H9 (cell line): ENCODE data around the gene IFFO2. TPM values are rescaled to one million over a fixed set of nuclear protein-coding genes. Genes with fewer than 3 reads are reported as not detected.
A peak's percentile ranks its signal among the peaks of the same experiment; 100 is the strongest.

Experiments used
- DNase-seq: peaks from one replicate; pipeline ENCODE4 v3.0.0-alpha.2; 2017
- H2AFZ ChIP-seq: one replicate; pipeline ENCODE4 v1.6.1; 2013; ENCODE audit warnings: mild to moderate bottlenecking, low read length, control low read depth, moderate library complexity
- H2AK5ac ChIP-seq: 2 replicates; pipeline ENCODE4 v1.6.1; 2013; ENCODE audit warnings: low read length, control low read depth, mixed read lengths; ENCODE audit not compliant: insufficient read length
- H2BK120ac ChIP-seq: one replicate; pipeline ENCODE4 v1.6.1; 2013; ENCODE audit warnings: low read depth, mild to moderate bottlenecking, low read length, control low read depth, inconsistent platforms; ENCODE audit not compliant: poor library complexity, severe bottlenecking
- H2BK12ac ChIP-seq: 2 replicates; pipeline ENCODE4 v1.6.1; 2013; ENCODE audit warnings: low read length, control low read depth, mixed read lengths, low read depth; ENCODE audit not compliant: insufficient read length
- H2BK15ac ChIP-seq: 2 replicates; pipeline ENCODE4 v1.6.1; 2013; ENCODE audit warnings: low read depth, low read length, control low read depth
- H2BK20ac ChIP-seq: one replicate; pipeline ENCODE4 v1.6.1; 2013; ENCODE audit warnings: low read depth, mild to moderate bottlenecking, low read length, control low read depth, inconsistent platforms; ENCODE audit not compliant: poor library complexity, severe bottlenecking
- H2BK5ac ChIP-seq: 2 replicates; pipeline ENCODE4 v1.6.1; 2013; ENCODE audit warnings: low read length, control low read depth, mixed read lengths; ENCODE audit not compliant: insufficient read length
- H3K14ac ChIP-seq: 2 replicates; pipeline ENCODE4 v1.6.1; 2013; ENCODE audit warnings: low read length, control low read depth; ENCODE audit not compliant: insufficient read depth
- H3K18ac ChIP-seq: 2 replicates; pipeline ENCODE4 v1.6.1; 2013; ENCODE audit warnings: low read depth, mild to moderate bottlenecking, mixed read lengths, low read length, control low read depth; ENCODE audit not compliant: insufficient read length
- H3K23ac ChIP-seq: 2 replicates; pipeline ENCODE4 v1.6.1; 2013; ENCODE audit warnings: low read length, control low read depth, mixed read lengths, low read depth; ENCODE audit not compliant: insufficient read length
- H3K23me2 ChIP-seq: 2 replicates; pipeline ENCODE4 v1.6.1; 2013; ENCODE audit warnings: low read depth, mild to moderate bottlenecking, mixed read lengths, low read length, control low read depth; ENCODE audit not compliant: insufficient read length, poor library complexity, severe bottlenecking
- H3K27ac ChIP-seq: 2 replicates; pipeline ENCODE4 v1.5.1; 2013; ENCODE audit warnings: low read length, control low read depth, mixed read lengths, low read depth; ENCODE audit not compliant: insufficient read length
- H3K27me3 ChIP-seq: 2 replicates; pipeline ENCODE4 v1.6.1; 2013; ENCODE audit warnings: low read length, control low read depth, inconsistent platforms; ENCODE audit not compliant: insufficient read depth
- H3K4ac ChIP-seq: 2 replicates; pipeline ENCODE4 v1.6.1; 2013; ENCODE audit warnings: low read depth, mild to moderate bottlenecking, control low read depth, inconsistent platforms, low read length, moderate library complexity
- H3K4me1 ChIP-seq: 2 replicates; pipeline ENCODE4 v1.6.1; 2013; ENCODE audit warnings: low read length, control low read depth, inconsistent platforms; ENCODE audit not compliant: insufficient read depth
- H3K4me2 ChIP-seq: 2 replicates; pipeline ENCODE4 v1.6.1; 2013; ENCODE audit warnings: low read length, control low read depth, mixed read lengths; ENCODE audit not compliant: insufficient read length, insufficient read depth
- H3K56ac ChIP-seq: 2 replicates; pipeline ENCODE4 v1.6.1; 2013; ENCODE audit warnings: low read depth, mild to moderate bottlenecking, mixed read lengths, low read length, control low read depth; ENCODE audit not compliant: insufficient read length
- H3K79me1 ChIP-seq: 2 replicates; pipeline ENCODE4 v1.6.1; 2013; ENCODE audit warnings: low read depth, mild to moderate bottlenecking, moderate library complexity, low read length, control low read depth, inconsistent platforms; ENCODE audit not compliant: insufficient read depth, poor library complexity, severe bottlenecking
- H3K79me2 ChIP-seq: 2 replicates; pipeline ENCODE4 v1.6.1; 2013; ENCODE audit warnings: low read length, control low read depth, inconsistent platforms; ENCODE audit not compliant: insufficient read depth
- H3K9ac ChIP-seq: 2 replicates; pipeline ENCODE4 v1.6.1; 2013; ENCODE audit warnings: low read length, control low read depth, mixed read lengths; ENCODE audit not compliant: insufficient read length; ENCODE audit errors: extremely low read depth
- H3K9me3 ChIP-seq: one replicate; pipeline ENCODE4 v1.6.1; 2013; ENCODE audit warnings: low read depth, low read length, inconsistent platforms; ENCODE audit not compliant: control insufficient read depth
- H3T11ph ChIP-seq: one replicate; pipeline ENCODE4 v1.6.1; 2013; ENCODE audit warnings: mild to moderate bottlenecking, low read length, control low read depth, inconsistent platforms
- H4K20me1 ChIP-seq: one replicate; pipeline ENCODE4 v1.6.1; 2013; ENCODE audit not compliant: control insufficient read depth, insufficient read length, insufficient read depth
- H4K5ac ChIP-seq: 2 replicates; pipeline ENCODE4 v1.6.1; 2013; ENCODE audit warnings: low read depth, mild to moderate bottlenecking, mixed read lengths, low read length, control low read depth; ENCODE audit not compliant: insufficient read length
- H4K8ac ChIP-seq: replicated peaks from 2 replicates; pipeline ENCODE4 v1.6.1; 2013; ENCODE audit warnings: low read length, control low read depth, mixed read lengths, low read depth; ENCODE audit not compliant: insufficient read length
- H4K91ac ChIP-seq: 2 replicates; pipeline ENCODE4 v1.6.1; 2013; ENCODE audit warnings: low read depth, mild to moderate bottlenecking, moderate library complexity, mixed read lengths, low read length, control low read depth; ENCODE audit not compliant: insufficient read length
- H3K27ac Mint-ChIP-seq, 3 experiments: 2 replicates in 2 of 3; 3 replicates in 1 of 3; pipeline ENCODE4 v1.8.0; 2020 to 2021; ENCODE audit warnings: mixed read lengths in 3 of 3, mild to moderate bottlenecking in 1 of 3, moderate library complexity in 1 of 3
- H3K27me3 Mint-ChIP-seq: 2 replicates; pipeline ENCODE4 v1.8.0; 2021; ENCODE audit warnings: low read depth, mild to moderate bottlenecking, moderate library complexity, mixed read lengths
- H3K36me3 Mint-ChIP-seq, 3 experiments: 2 replicates in 2 of 3; 3 replicates in 1 of 3; pipeline ENCODE4 v1.8.0; 2020 to 2021; ENCODE audit warnings: low read depth in 3 of 3, mixed read lengths in 3 of 3; ENCODE audit not compliant: insufficient read depth in 1 of 3
- H3K4me1 Mint-ChIP-seq, 2 experiments: 2 replicates each; pipeline ENCODE4 v1.8.0; 2020; ENCODE audit warnings: mixed read lengths in 2 of 2
- H3K4me3 Mint-ChIP-seq, 2 experiments: 2 replicates in 1 of 2; 3 replicates in 1 of 2; pipeline ENCODE4 v1.8.0; 2020 to 2021; ENCODE audit warnings: mild to moderate bottlenecking in 2 of 2, mixed read lengths in 2 of 2, moderate library complexity in 1 of 2
- H3K9me3 Mint-ChIP-seq, 2 experiments: 2 replicates in 1 of 2; 3 replicates in 1 of 2; pipeline ENCODE4 v1.8.0; 2020; ENCODE audit warnings: mild to moderate bottlenecking in 2 of 2, mixed read lengths in 2 of 2, moderate library complexity in 1 of 2
- CTCF ChIP-seq: fragments of 200-600 bp; sonication (generic); conservative IDR thresholded peaks from 3 replicates; pipeline ENCODE4 v1.8.0; 2021; ENCODE audit warnings: antibody characterized with exemption, mild to moderate bottlenecking
- WGBS: extraction: QIAGEN DNeasy Blood & Tissue Kit; methylation state at CpG from one replicate; pipeline ENCODE4 v1.1.7; 2013; ENCODE audit warnings: missing lambda C conversion rate, low lambda C conversion rate, mixed read lengths; ENCODE audit not compliant: insufficient read length; ENCODE audit errors: extremely low coverage; 5-methylcytosine and 5-hydroxymethylcytosine counted together
- total RNA-seq: library from RNA; stranded (reverse); gene quantifications from 2 replicates; pipeline ENCODE4 v1.2.1, GENCODE V29; 2021

Gene IFFO2
- total RNA-seq, 1 experiment from 2014 or later: 3.6 TPM

- Histone ChIP-seq H3K4me1 (no peaks in the 10 kb centered on the region; the same call in 1 of the 2 replicates), H2AK5ac (no peak overlapping the region), H3K18ac (no peak overlapping the region), H4K8ac (no peak overlapping the region), H2BK5ac (no peak overlapping the region), H4K91ac (no peak overlapping the region), H4K5ac (no peak overlapping the region), H2AFZ (no peak overlapping the region), H3K79me1 (no peaks in the 10 kb centered on the region), H3K9me3 (no peaks in the 10 kb centered on the region), H2BK15ac (no peak overlapping the region), H3T11ph (no peak overlapping the region), H2BK120ac (no peak overlapping the region), H2BK20ac (no peak overlapping the region), H3K23ac (no peak overlapping the region), H4K20me1 (no peaks in the 10 kb centered on the region), H2BK12ac (no peak overlapping the region), H3K27me3 (peaks cover 5% of the 10 kb centered on the region; the same call in 1 of the 2 replicates), H3K56ac (no peak overlapping the region), H3K27ac (no peak overlapping the region), H3K4me2 (peak overlapping the region; percentile 68), H3K4ac (no peak overlapping the region), H3K79me2 (no peaks in the 10 kb centered on the region), H3K23me2 (peaks cover 5% of the 10 kb centered on the region), H3K14ac (peak overlapping the region; percentile 76; the same call in 1 of the 2 replicates), H3K9ac (no peak overlapping the region)
- no CpG with 5 or more reads among the region's 90 CpGs for WGBS
- Mint-ChIP-seq H3K27ac (no peak overlapping the region), H3K4me3 (peak overlapping the region; percentile 62 to 83), H3K36me3 (no peaks in the 10 kb centered on the region; a peak in 1 of 7 replicates), H3K27me3 (peaks cover 60% of the 10 kb centered on the region), H3K9me3 (no peaks in the 10 kb centered on the region), H3K4me1 (peaks cover 12 to 27% of the 10 kb centered on the region in 2 experiments)
- no peak; the same call in 2 of the 3 replicates for TF ChIP-seq CTCF
- peak; percentile 62 for DNase-seq
Measured at GRCh38 chr1:18955441-18956192, 859 bp downstream of the IFFO2 start.
